Stimulated activated CD4-positive, alpha-beta T cell treated with anti-CD3 and anti-CD28 coated beads, Interleukin-4, amount 100 ng/mL, for 48 hours (primary cell): ENCODE results near the gene CTSW.
A peak's percentile ranks its signal among the peaks of the same experiment; 100 is the strongest.

Experiments used
- DNase-seq, 2 donors: peaks; one replicate each; pipeline ENCODE4 v3.0.0-alpha.2; 2020; ENCODE audit warnings: low read depth in 2 of 2

Gene CTSW

DNA sequence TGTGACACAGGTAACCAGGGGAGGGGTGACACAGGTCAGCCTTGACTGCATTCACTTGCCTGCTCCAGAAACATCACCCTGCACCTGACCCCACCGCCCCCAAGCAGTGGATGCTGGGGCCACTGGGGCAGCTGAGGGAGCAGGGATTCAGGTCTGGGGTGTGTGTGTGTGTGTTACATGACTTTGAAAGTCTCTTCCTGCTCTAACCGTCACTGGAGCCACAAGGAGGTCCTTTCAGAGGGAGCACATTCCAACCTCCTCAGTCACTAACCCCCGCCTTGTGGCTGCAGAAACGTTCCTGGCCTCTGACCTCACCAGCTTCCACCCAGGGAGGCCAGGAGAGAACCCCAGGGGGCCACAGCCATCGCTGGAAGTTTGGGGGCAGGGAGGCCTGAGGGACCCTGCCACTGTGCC, 23.4 kb downstream of the CTSW start:
- DNase-seq: no peak

GRCh38 chr11:65903715-65904114, 24.1 kb downstream of the CTSW start:
- DNase-seq: no peak

DNA sequence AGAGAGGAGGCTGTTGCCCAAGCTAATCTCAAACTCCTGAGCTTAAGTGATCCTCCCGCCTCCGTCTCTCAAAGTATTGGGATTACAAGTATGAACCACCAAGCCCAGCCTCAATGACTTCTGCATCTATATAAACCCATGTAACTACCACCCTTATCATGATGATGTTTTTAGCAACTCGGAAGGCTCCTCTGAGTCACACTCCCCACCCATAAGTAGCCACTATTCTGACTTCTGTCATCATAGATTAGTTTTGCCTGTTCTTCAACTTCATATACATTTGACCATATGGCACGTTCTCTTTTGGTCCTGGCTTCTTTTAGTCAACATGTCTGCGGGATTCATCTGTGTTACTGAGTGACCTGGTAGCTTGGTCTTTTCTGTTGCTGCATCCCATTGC, 27.0 kb downstream of the CTSW start:
- DNase-seq: no peak

- no peak for DNase-seq
These were observed 28.2 kb downstream of the CTSW start for GRCh38 chr11:65907878-65908277.

GRCh38 chr11:65911682-65912568, 32.3 kb downstream of the CTSW start:
- DNase-seq: no peak

GRCh38 chr11:65912845-65913244, 33.2 kb downstream of the CTSW start:
- no peak for DNase-seq

DNA sequence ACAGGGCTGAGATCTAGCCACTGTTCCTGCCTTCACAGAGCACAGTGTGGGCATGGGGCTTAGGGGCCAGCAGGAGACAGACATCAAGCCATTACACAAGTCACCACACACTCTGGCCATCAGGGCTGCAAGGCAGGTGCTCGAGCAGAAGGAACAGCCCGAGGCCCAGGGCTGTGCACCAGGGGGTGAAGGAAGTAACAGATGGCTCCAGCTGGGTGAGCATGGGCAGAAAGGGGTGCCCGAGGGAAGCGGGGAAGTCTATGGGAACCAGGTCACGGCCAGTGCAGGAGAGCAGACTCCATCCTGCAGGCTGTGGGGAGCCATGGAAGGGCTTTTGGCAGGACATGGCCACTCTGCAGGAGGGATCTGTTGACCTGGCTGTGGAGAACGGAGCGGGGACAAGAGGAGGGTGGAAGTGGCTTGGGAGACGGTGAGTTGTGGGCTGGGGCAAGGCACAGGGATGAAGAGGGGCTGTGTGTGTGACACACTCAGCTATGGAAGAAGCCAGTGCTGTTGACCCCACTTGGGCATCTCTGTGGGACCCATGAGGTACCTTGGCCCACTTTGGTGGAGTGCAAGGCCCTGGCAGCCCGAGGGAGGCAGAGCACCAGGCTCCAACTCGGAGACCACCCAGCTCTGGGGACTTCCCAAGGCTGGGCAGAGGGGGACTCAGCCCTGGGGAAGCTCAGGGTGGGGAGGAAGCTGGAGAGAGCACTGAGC, 35.6 kb downstream of the CTSW start:
- DNase-seq: no peak

DNA sequence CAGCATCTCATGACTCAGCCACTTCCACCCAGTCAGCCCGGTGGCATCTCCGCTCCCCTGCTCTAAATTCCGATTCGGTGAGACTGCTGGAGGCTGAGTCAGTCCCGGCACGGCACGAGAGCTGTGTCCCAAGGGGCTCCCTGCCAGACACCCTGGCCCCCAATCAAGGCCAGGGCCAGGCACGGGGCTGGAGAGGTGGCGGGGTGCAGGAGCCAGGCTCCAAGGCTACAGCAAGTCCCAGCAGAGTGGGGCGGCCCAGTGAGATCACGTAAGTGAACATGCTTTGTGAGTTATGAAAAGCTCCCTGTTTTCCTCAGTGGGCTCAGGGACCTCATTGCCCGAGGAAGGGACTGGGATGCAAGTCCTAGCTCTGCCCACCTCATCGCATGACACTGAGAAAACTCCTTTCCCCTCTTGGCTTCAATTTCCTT, 36.2 kb downstream of the CTSW start:
- no peak for DNase-seq

DNA sequence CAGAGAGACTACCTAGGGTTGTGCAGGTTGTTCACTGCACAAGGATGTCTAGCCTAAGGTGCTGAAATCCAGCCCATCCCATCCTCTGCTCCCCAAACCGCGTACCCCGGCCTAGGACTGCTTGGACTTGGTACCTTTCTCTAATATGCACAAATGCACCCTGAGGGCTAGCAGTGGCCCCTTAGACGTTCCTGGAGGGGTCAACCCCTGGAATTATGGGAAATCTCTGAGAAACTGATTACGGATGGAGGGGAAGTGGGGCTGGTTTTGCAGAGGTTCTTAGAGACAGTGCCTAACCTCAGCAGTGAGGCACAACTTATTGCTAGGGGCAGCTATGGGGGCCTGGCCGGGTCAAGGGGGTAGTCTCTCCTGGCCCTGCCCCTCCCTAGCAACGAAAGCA, 36.8 kb downstream of the CTSW start:
- no peak for DNase-seq

DNA sequence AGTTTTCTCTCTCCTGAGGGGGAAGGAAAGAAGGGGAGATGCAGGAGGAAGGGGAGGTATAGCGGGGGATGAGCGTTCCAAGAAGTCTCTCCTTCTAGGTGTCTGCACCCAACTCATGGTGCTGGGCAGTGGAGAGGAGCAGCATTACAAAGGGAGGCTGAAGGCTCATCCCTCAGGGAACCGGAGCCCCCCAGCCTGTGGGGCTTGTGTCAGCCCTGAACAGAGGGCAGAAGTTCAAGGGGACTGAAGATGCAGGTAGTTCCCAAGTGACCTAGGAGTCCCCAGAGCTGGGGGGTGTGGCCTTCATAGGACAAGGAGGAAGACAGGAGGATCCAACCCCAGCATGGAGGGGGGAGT, 37.4 kb downstream of the CTSW start:
- DNase-seq: no peak

DNA sequence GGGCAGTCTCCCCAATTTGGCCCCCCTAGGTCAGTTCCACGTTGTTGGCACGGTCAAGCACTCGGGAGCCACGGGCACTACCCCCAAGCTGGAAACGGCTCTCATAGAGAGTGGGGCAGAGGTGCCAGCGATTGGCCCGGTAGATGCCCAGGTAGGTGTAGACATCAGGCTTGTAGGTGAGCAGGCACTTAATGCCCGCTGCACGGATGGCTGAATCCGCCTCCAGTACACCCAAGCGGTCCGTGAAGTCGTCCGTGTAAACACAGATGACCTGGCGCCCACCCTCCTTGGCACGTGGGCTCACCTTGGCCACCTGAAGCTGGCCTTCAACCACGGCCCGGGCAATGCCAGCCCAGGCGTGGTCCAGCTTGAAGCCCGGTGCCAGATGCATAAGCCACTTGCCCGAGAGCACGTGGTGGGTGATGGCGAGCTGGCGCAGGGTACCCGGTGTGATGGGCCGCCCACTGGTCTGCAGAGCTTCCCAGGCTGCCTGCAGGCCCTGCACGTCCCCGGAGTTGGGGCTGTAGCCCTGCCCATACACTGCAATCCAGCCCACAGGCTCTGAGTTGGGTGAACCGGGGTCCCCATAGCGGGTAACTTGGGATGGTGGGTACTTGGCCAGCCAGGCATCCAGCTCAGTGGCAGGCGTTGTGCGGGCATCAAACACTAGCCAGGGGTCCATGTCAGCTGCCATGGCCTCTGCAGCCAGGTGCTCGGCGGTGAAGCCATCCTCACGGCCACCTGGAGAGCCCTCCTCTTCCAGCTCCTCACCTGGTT, 38.0 kb downstream of the CTSW start:
- DNase-seq: no peak

DNA sequence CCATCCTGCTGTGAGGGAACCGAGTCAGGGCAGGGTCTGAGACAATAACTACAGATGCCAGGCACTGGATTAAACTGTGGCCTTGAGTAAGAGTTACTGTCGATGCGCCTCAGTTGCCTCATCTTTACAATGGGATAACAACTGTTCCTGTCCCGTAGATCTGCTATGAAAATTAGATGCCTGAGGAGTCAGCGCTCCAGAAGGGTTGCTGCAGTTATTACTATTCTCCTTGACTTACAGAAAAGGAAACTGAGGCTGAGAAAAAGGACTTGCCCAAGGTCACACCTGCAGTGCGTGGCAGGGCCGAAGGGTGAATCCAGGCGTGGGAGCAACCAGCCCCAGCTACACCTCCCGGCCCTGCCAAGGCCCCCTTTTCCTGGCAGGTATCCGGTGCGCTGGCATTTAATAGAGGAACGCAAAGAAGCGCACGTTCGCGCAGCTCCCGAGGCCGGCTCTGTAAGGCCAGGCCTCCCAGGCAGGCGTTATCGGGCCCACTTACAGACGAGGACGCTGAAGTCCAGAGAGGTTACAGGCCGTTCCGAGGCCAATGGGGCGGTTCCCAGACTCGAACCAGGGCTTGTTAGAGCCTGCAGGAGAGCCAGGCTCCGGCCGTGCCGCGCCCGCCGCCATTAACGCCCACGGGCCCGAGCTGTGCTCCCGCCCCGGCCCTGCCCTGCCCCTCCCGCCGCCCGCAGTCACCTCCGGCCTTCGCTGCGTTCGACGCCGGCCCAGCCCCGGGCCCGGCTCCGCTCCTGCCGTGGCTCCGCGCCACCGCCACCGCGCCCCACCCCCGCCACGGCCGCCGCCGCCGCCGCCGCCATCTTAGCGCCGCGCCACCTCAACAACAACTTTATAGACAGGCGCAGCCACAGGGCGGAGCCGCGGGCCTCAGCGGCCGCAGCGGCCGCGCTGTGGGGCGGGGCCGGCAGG, 38.8 kb downstream of the CTSW start, which contains the start of gene C11orf68:
Gene C11orf68 (minus strand): TSS at position 852 of the 930 bp plus-strand sequence. CDS start 31 bp downstream, at position 821.
- DNase-seq: no peak

- peak; percentile 99 to 100 for DNase-seq
These were observed 39.5 kb downstream of the CTSW start, which contains the start of gene DRAP1 for GRCh38 chr11:65919141-65919572. DRAP1 (plus strand) TSS chr11:65919426; CDS start chr11:65919502, 76 bp downstream.

- DNase-seq: peak in 1 of 2 donors; percentile 43
These were observed 40.1 kb downstream of the CTSW start for GRCh38 chr11:65919573-65920371.

DNA sequence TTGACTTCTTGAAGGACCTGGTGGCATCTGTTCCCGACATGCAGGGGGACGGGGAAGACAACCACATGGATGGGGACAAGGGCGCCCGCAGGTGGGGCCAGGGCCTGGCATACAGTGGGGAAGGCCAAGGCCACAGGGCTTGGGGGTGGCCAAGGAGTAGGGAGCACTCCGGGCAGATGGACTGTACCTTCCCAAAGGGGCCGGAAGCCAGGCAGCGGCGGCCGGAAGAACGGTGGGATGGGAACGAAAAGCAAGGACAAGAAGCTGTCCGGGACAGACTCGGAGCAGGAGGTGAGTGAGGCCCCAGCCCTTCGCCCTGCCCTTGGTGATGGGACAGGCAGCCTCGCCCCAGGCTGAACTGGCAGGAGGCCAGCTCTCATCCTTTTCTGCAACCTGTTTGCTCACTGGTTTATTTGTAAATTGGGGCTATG, 40.8 kb downstream of the CTSW start:
- DNase-seq: no peak

GRCh38 chr11:65921033-65921555, 41.5 kb downstream of the CTSW start:
- no peak for DNase-seq

DNA sequence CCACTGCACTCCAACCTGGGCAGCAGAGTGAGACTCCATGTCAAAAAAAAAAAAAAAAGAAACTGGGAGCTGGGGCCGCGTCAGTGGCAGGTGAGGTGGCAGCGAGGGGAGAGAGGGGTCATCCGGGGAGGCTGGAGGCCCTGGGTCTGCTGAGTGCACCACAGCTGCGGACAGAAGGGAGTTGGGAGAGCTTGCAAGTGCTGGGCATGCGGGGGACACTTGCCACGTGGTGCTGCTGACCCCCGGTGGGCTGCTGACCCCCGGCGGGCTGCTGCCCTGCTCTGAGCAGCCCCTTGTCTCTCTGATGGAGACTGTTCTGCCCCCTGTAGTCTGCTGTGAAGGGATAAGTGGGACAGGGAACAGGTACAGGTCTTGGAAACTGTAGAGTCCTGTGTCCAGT, 42.2 kb downstream of the CTSW start:
- DNase-seq: no peak

- DNase-seq: no peak
These were observed 42.9 kb downstream of the CTSW start for GRCh38 chr11:65922565-65922964.

DNA sequence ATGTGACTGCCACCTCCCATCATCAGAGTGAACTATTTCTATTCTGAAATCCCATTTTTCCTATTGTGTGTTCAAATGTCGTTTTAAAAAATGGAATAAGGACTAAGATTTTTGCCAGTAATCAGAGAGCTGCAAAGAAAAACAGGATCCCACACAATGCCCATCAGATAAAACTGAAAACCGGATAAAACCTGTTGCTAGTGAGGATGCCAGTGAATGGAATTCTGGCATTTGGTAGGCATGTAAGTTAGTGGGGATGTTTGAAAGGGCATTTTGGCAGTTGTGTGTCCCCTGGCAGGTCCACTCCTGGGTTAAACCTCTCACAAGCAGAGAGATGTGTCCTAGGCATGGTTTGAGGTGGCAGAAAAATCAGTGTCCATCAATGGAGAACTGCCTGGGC, 45.8 kb downstream of the CTSW start:
- DNase-seq: no peak

DNA sequence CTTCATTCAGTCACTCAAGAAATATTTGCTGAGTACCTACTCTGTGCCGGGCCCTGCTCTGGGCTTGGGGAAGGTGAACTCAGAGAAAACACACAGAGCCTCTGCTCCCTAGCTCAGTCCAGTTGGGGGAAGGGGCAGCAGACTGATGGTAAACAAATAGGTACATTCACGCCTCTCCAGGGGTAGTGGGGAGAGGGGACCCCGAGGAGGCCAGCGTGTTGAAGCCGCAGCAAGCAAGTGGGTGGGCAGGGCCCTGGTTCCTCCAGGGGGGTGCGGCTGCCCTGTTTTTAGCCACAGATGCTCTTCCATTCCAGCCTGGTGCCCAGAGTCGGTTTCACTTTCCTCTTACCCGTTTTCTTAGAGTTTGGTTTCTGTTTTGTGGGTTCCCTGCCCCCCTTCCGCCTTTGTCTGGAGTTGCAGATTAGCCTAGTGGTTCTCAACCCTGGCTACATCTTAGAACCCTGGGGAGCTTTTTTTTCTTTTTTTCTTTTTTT, 48.3 kb downstream of the CTSW start:
- peak; percentile 59 to 63 for DNase-seq
